NCI-H2107 treated with DMSO at 0.1 percent for 48 hours (cell line): ENCODE measurements around the gene APAF1.
"Not testable (repeated sequence)": the region's sequence is repeated elsewhere in the genome, so short reads cannot be mapped to it uniquely, and the experiment has no call there.

Experiments
- DNase-seq: peaks from one replicate; lab custom pipeline; 2025; ENCODE audit not compliant: unreplicated experiment; lab: John Stamatoyannopoulos, UW

Gene APAF1

DNA sequence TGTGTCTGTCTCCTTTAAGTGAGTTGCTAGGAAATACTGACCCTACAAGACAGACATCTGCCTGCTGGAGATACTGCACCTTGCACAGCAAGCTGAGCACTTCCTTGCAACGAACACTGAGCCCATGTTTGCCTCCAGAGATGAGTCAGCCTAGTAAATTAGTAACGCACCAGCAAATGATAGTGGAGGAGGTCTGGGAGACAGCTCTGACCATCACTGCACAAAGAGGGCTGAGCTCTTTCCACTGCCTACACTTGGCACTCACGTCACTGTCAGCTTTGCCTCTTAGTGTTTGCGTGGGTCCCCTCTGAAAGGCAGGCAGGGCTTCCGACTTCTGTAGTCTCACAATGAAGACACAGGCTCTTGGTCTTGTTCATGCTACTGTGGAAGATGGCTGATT, 109.0 kb downstream of the APAF1 start:
- DNase-seq = no peak

DNA sequence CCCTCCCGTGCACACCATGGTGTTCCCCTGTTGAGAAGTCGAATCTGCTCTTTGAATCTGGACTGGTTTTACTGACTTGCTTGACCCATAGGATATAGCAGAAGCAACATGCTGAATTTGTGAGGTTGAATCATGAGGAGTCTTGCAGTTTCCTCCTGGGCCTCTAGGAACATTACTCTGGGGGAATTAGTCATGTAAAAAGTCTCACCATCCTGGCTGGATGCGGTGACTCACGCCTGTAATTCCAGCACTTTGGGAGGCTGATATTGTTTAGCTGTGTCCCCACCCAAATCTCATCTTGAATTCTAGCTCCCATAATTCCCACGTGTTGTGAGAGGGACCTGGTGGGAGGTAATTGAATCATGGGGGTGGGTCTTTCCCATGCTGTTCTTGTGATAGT, 110.8 kb downstream of the APAF1 start:
- not testable (repeated sequence) for DNase-seq

DNA sequence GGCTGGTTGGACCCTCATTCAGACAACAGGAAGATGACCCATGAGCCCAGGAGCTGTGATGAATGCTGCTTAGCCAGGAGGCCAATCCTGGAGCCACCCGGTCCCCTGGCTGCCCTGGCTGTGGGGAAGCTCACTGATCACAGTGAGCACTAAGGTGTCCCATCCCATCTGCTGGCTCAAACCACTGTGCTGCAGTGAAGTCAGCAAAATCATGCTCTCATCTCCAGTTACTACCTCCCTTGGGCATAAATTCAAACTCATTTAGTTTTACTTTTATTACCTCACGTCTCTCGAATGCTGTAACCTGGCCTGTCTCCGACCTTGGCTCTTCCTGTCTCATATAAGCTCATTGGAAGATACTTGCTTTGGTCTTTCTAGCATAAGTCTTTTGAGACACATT, 112.4 kb downstream of the APAF1 start:
- DNase-seq = no peak

DNA sequence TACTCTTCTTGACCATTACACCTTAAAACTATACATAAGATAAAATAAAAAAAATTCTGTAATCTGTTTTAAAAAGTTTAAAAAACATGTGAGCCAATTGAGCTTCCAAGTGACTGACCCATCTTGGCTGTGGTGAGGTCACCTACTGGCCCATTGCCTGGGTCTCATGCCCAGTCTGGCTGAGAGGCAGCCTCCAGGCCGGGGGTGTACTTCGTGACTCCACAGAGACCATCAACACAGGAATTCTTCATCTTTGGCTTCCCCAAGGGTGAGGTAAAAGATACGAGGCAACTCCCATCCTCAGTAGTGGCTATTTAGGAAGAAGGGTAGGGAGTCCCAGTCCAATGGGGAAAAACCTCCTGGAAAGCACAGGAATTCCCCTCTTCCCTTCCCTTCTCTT, 113.2 kb downstream of the APAF1 start:
- DNase-seq = no peak

DNA sequence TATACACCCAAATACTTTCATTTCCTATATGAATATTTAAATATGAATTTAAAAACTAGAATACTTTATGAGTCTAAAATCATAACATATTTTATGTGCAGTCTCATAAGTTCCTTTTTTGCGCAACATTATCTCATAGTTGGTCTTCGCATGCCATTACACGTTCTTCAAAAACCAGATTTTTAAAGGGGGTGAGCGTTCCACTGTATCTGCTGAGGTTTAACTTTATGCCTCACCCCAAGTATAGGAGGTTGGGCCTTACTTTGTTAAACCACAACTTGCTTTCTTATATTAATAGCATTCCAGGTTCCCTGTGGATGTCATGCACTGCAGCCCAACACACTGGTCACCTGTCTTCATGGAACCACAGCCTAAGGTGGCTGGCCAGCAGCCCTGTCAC, 118.6 kb downstream of the APAF1 start:
- no peak for DNase-seq

DNA sequence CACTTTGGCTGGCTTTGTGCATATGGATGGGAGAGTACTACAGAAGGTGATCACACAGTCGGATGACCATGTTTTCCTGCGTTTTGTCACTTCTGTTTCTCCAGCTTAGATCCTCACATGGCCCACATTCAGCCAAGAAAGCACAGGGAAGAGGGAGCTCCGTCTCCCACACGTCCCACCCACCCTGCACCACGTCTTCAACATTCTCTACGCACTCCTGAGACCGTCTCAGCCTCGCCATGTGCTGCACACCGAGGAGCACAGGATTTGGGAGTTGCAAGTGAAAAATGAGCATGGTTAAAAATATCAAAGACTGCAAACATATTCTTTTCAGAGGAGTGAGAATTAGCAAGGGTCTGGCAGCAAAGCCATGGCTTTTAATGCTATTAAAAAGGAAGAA, 122.2 kb downstream of the APAF1 start:
- no peak for DNase-seq

DNA sequence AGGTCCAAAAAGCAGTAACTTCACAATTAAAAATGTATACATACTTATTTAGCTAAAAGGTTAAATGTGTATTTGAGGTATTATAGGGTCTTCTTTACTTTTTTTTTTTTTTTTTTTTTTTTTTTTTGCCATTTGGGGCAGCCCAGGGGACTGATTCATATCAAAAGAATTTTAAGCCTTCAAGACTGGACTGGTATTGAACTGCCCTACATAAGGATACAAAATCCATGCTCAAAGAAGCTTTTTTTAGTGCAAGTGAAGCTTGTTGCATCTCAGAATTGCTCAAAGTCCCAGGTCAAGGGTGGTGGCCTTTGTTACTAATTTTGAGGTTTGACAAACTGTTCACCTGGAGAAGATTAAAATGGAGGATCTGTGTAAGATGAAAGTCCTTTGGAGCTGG, 124.0 kb downstream of the APAF1 start:
- no peak for DNase-seq

DNA sequence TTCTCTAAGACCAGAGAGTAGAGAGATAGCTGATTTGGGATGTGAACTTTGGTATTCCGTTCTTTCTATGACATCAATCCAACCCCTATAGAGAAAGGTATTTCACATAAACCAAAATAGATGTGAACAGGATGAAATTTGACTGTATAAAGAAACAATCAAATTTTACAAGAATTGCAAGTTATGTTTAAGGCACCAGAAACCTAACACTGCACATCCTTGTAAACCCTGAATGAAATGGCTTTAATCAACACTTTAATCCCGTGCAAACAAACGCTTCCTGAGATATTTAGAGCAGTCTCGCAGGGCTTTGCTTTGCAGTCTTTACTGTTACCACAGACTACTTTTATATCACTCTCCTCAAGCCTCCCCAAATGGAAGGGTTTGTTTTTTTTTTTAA, 125.1 kb downstream of the APAF1 start:
- no peak for DNase-seq

DNA sequence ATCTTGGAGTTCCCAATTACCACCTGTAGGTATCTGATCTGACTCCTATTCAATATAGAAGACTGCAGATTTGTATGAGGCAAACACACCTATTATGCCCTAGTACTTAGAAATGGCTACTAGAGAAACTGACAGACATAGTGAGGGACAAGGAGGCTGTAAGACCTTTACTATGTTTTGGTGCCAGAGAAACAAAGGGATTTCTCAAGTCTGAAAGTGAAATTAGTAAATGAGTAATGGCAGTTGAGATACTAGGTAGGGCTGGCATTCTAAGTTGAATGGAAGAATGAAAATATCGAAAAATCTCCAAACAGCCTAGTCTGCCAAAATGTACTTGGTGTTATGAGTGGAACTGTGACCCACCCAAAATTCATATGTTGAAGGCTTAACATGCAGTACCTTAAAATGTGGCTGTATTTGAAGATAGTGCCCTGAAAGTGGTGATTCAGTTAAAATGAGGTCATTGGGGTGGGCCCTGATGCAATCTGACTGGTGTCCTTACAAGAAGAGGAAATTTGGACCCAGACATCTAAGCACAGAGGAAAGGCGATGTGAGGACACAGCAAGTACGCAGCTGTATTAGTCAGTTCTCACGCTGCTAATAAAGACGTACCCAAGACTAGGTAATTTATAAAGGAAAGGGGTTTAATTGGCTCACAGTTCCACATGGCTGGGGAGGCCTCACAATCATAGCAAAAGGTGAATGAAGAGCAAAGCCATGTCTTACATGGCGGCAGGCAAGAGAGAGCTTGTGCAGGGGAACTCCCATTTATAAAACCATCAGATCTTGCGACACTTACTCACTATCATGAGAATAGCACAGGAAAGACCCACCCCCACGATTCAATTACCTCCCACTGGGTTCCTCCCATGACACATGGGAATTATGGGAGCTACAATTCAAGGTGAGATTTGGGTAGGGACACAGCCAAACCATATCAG, 127.0 kb downstream of the APAF1 start:
- no peak for DNase-seq

DNA sequence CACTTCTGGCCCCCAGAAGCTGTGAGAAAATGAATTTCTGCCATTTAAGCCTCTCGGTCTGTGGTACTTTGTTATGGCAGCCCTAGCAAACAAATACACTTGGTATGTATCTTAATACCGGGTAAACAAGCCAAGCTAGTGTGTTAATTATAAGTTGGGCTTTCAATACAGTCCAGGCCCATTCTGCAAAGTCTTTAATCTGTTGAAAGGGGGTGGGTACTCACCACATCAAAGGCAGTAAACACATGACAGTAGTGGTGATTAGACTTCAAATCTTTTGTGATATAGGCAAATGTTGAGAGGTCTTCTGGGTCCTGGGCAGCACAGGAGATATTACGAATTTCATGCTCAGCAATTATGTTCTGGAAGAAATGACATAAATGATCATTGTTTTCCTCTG, 127.7 kb downstream of the APAF1 start:
- DNase-seq = no peak

DNA sequence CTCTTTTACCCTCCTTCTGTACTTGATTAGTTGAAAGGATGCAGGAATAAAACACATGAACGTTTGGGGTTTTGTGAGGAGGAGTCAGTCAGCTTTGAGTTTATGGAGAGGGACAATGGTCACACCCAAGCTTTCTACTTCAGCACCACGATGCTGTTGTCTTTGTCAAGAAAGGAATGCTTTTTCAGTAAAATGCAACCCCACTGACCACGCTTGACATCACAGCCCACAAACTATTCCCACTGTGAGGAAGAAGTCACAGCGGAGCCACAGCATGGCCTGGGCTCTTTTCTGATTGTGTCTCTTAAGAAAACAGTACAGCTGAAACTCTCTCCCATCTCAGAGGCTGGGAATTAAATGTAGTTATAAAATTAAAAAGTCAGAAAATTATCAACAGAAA, 135.2 kb downstream of the APAF1 start:
- no peak for DNase-seq

DNA sequence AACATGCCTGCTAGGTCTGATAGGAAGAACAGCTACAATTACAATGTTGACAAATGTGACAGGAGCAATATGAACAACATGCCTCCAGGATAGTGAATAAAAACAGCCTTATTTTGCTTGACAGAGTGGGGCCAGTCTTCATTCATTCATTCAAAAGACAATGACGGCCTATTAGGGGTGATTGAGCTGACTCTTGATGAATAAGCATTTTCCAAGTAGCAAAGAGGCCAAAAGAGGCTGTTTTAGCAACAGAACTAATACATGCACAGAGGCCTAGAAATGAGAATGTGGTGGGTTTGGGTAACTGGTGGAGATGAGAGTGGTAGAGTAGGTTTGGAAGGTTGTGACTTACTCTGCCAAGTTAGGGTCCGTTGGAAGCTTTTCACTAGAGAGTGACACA, 138.3 kb downstream of the APAF1 start:
- no peak for DNase-seq
